ENCODE results near the gene MATN4.

- TF ChIP-seq, protein P1, sequence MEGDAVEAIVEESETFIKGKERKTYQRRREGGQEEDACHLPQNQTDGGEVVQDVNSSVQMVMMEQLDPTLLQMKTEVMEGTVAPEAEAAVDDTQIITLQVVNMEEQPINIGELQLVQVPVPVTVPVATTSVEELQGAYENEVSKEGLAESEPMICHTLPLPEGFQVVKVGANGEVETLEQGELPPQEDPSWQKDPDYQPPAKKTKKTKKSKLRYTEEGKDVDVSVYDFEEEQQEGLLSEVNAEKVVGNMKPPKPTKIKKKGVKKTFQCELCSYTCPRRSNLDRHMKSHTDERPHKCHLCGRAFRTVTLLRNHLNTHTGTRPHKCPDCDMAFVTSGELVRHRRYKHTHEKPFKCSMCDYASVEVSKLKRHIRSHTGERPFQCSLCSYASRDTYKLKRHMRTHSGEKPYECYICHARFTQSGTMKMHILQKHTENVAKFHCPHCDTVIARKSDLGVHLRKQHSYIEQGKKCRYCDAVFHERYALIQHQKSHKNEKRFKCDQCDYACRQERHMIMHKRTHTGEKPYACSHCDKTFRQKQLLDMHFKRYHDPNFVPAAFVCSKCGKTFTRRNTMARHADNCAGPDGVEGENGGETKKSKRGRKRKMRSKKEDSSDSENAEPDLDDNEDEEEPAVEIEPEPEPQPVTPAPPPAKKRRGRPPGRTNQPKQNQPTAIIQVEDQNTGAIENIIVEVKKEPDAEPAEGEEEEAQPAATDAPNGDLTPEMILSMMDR (conservative IDR thresholded peaks at IDR 0.05): no peak
- no peak for TF ChIP-seq ZFX (IDR thresholded peaks at IDR 0.05)
Observed at GRCh38 chr20:45282700-45283550, 25.2 kb downstream of the MATN4 start.

Measured in C4-2B (cell line).